Stimulated activated CD4-positive, alpha-beta T cell treated with anti-CD3 and anti-CD28 coated beads, Interleukin-2, amount 100 ng/mL, for 48 hours (primary cell): ENCODE results near the gene POLA2.
A peak's percentile ranks its signal among the peaks of the same experiment; 100 is the strongest.
"Not testable (repeated sequence)": the region's sequence is repeated elsewhere in the genome, so short reads cannot be mapped to it uniquely, and the experiment has no call there.

ENCODE experiments used
- DNase-seq, 2 donors: peaks; one replicate each; pipeline ENCODE4 v3.0.0-alpha.2; 2020

POLA2 gene

DNA sequence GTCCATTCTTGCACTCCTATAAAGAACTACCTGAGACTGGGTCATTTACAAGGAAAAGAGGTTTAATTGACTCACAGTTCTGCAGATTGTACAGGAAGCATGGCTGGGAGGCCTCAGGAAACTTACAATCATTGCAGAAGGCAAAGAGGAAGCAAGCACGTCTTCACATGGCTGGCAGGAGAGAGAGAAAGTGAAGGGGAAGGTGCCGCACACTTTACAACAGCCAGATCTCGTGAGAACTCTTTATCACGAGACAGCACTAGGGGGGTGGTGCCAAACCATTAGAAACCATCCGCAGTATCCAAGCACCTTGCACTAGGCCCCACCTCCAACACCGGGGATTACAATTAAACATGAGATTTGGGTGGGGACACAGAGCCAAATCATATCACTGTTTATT lies 19.4 kb upstream of the POLA2 start:
- DNase-seq = no peak

DNA sequence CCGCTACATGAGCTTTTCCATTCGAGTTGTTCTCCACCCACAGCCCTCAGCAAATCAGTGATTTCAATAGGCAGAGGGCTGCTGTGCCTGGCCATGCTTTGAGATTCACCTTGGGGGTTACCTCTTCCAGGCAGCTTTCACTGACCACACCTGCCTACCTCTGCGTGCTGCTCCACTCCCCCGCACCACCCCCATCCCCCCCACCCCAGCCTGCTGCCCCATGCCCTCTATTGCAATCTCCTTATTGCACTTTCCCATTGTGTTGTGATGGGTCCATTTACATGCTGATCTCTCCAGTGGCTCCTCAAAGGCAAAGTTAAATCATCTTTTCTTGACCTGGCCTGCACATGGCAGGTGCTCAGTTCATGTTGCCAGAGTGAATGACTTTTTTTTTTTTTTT lies 18.0 kb upstream of the POLA2 start:
- DNase-seq = no peak

DNA sequence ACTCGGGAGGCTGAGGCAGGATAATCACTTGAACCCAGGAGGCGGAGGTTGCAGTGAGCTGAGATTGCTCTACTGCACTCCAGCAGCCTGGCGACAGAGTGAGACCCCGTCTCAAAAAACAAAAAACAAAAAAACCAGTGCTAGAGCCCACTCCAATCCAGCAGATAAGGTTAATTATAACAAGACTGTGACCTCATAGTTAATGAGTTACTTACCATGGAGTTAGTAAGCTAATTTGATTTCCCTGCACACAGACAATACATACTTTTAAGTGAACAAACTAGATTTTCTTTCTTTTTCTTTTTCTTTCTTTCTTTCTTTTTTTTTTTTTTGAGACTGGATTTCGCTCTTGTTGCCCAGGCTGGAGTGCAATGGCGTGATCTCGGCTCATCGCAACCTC lies 16.7 kb upstream of the POLA2 start:
- DNase-seq = not testable (repeated sequence)

DNA sequence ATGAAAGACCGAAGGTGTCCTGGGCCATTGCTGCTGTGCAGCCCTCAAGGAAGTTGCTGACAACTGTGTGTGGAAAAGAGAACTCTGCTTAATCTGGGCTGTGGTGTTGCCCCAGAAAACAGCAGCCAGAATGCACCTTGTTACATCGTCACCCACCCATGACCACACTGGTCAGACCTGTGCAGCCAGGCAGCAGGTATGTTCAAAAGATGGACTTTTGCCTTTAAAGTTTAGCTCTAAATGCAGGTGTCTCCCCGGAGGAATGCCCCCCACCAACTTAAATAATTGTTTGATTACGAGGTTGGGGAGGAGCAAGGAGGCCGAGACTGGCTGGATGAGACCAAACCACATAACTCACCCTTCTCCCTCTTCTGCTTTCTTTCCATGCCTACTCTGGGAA lies 15.3 kb upstream of the POLA2 start:
- no peak for DNase-seq

DNA sequence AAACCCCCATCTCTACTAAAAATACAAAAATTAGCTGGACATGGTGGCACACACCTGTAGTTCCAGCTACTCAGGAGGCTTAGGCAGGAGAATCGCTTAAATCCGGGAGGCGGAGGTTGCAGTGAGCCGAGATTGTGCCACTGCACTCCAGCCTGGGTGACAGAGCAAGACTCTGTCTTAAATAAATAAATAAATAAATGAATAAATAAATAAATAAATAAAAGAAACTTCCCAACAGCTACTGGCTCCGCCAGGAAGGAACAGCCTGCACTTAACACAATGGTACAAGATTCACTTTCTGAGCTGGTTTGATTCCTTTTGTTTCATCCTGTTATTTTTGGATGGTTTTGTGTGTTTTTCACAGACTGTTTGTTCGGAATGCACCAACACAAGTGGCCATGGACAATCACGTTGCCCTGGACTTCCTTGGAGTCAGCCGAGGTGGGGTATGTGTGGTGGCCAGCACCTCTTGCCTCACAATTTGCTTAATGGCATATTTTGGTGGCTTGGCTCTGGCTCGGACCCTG lies 13.5 kb upstream of the POLA2 start:
- not testable (repeated sequence) for DNase-seq

DNA sequence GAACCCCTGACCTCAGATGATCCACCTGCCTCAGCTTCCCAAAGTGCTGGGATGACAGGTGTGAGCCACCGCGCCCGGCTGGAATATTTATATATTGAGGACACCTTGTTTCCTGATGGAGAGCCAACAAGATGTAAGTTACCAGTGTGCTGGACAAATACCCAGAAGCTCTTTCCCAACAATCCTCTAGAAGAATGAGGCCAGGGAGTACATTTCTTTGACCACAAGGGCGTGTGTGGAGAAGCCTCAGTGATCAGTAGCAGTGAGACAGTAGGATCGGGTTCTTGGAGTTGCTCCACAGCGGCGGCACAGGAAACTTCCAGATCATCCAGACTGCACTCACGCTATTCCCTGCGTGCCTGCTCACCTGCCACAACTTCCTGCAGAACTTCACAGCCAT lies 10.3 kb upstream of the POLA2 start:
- no peak for DNase-seq

DNA sequence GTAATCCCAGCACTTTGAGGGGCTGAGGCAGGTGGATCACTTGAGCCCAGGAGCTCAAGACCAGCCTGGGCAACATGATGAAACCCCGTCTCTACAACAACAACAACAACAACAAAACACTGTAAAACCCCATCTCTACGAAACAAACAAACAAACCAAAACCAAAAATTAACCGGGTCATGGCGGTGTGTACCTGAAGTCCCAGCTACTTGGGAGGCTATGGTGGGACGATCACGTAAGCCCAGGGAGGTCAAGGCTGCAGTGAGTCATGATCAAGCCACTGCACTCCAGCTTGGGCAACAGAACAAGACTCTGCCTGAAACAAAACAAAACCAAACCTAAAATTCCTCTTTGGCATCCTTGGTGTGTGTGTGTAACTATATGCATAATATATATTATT lies 7.0 kb upstream of the POLA2 start:
- no peak for DNase-seq

DNA sequence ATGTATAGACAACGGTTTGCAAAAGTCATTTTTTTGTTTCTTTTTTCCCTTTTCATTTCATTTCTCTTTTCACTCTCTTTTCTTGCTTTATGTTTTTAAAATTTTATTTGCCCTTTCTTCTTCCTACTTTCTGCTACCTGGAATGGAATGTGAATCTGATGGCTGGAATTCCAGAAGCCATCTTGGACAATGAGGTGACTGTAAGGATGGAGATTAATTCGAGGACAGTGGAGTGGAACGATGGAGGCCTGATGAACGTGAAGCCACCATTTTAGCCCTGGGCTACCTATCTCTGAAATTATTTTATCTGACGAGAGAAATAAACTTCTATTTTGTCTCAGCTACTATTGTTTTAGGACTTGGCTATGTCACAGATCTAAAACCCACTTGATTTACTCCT lies 2.8 kb upstream of the POLA2 start:
- no peak for DNase-seq

DNA sequence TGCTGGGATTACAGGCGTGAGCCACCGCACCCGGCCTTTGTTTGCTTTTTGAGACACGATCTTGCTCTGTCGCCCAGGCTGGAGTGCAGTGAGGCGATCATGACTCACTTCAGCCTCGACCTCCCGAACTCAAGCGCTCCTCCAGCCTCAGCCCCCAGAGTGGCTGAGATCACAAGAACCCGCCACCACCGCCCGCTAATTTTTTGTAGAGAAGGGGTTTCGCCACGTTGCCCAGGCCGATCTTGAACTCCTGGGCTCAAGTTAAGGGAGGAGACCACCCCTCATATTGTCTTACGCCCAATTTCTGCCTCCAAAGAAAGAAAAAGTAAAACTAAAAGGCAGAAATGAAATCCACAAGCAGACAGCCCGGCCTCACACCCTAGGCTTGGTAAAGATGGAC lies 1.5 kb upstream of the POLA2 start:
- DNase-seq = no peak

DNA sequence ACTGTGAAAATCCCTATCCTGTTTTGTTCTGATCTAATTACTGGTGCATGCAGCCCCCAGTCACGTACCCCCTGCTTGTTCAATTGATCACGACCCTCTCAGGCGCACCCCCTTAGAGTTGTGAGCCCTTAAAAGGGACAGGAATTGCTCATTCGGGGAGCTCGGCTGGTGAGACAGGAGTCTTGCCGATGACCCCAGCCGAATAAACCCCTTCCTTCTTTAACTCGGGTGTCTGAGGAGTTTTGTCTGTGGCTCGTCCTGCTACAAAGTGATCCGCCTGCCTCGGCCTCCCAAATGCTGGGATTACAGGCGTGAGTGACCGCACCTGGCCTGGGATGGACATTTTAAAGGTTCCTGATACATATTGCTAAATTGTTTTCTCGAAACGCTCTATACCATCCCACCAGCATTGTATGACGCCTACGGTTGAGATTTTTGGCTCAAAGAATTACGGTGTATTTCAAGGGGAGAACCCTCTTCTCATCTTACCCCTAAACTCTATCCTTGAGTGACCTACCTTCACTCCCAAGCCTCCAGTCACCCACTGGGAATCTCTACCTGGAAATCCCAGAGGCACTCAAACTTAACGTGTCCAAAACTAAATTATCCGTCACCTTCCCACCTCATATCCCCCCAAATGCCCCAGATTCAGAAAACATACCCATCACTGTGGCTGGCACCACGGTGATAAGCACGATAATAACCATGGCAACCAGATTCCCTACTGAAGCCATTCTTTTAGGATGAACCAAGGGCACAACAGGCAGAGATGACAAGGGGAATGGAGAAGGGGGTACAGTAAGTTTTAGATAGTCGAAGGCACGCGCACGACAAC lies 789 bp upstream of the POLA2 start:
- no peak for DNase-seq

DNA sequence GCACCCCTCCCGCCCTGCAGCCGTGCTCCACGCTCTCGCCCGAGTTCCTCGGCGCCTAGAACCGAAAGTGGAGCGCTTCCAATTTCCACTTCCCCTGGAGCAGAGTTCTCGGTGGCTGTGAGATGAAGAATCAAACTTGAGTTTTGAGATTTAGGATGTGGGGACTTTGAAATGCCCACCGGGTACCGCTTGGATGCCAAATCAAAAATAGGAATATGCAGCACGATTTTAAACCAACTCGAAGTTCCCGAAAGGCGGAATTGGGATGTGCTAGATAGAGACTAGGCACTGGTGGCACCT lies 569 bp downstream of the POLA2 start:
- no peak for DNase-seq

DNA sequence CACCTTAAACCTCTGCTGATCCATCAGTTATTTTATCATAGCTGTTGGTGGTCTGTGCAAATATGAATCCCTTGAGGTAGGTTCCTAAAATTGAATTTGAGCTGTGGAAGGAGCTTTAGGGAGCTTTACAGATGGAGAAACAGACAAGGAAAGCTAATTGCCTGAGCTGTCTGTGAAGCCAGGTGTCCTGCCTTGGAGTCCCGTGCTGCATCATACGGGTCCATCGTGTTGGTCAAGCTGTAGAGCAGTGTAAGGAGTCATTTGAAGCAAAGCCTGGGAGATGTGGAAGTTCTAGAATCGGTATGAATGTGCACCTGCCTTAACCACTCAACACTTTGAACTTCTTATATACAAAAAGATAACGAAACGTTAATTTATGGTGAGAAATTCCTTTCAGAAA lies 1.0 kb downstream of the POLA2 start:
- DNase-seq = no peak

DNA sequence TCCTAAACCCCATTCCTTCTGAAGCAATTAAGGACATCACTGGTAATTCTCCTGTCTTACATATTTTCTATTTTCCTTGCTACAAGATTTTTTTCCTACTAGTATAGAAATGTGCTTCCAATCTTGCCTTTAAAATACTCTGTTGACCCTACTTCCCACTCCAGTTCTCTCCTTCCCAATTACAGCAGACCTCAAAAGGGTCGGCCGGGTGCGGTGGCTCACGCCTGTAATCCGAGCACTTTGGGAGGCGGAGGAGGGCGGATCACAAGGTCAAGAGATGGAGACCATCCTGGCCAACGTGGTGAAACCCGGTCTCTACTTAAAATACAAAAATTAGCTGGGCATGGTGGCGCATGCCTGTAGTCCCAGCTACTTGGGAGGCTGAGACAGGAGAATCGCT lies 3.0 kb downstream of the POLA2 start:
- not testable (repeated sequence) for DNase-seq

DNA sequence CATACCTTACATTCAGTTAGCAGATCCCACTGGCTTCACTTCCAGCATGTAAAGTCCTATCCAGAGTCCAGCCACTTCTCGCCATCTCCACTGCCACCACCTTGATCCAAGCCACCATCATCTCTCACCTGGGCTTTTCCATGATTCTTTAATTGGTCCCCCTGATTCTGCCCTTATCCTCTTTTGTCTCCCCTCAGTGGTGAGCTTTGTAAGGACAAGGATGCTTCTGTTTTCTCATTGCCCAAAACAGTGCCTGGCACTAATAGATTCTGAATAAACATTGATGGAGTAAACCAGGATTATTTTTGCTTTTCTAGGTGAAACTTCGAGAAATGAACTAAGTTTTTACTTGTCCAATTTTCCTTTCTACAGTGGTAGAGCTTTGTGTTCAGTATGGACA lies 4.4 kb downstream of the POLA2 start:
- DNase-seq = no peak

DNA sequence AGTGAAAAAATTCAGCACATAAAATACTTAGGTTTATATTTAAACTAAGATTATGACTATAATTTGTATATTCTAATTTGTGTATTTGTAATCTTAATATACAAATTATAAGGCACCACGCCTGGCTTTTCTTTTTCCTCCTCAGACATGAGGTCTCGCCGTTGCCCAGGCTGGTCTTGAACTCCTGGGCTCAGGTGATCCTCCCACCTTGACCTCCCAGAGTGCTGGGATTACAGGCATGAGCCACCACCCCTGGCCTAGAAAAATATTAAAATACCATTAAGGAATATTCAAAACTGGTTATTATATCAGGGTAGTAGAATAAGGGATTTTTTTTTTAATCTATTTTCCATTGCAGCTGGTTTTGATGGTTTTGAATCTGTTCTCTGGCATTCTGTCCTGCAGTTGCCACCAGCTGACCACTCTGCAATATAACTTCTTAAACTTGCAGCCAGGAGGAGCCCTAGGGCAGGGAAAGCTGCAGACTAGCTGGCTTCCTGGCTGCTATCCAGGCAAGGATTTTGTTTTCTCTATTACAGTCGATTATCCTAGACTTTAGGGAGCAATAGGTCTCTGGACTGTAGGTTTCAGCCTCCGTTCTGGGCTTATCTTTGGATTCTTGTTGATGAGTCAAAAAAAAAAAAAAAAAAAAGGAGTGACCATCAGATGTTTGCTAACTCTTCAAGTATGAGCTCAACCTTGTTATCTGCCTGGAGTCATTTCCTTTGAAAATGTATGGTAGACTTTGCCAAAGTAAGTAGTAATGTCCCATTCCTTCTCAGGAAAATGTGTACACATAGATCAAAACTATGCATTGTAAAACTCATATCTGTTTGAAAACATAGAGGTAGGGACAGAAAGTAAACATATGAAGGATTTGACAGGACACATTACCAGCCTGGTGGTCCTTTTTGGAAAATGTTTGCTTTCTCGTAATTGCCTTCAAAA lies 13.2 kb downstream of the POLA2 start:
- no peak for DNase-seq

DNA sequence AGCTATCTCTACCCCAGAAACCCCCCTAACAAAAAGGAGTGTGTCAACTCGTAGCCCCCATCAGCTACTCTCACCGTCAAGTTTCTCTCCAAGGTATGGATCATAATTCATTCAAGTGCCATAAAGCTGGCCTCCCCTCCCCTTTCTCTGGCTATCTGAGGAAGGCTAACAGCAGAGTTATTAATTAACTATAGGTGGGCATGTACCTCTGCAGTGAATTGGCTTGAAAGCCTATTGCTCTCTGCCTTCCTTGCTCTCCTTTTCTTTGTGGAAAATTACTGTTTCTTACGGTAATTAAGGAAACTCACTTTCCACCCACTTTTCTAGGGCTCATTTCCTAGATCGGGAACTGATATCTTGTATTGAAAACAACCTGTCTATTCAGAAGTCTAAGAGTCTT lies 14.1 kb downstream of the POLA2 start:
- DNase-seq = no peak

DNA sequence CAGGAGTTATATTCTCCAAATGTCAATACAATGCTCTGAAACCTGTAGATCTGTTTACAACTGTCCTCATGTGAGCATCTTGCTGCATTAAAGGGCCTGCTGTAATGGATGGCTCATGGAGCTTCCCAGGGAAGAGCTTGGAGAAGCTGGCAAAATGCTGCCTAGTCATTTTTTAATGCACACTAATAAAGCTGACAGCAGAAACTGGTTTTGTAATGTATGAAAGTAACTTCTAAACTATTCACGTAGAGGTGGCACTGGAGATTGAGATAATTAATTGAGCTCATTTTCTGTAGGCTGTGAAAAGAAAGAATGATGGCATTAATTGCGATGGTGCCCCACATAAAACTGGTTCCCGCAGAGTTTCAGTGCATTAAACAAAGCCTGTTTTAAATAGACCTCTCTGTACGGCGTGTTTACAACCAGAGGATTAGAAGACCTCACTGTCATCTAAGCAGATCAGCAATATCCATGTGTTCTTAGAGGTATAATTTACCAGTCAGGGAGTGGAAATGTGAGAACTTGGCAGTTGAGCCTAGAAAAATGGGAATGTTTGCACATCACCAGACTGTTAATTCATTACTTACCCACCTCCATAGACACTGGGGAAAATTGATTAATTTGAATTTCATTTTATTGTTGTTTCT lies 16.0 kb downstream of the POLA2 start:
- no peak for DNase-seq

DNA sequence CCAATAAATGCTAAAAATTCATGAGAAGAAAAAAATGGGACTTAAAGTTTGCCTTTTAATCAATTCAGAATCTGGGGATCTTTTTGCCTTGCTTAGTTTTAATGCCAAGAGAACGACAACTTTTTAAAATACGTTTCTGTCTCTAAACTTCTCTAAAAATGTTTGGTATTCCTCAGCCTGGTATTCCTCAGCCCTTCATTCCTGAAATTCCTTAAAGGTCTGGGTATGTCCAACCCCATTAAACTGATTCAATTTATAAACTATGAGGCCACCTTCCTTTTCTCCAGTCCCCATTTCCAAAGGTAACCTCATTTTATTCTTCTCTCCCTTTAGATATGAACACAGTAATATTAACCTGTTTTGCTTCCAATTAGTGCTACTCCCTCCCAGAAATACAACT lies 16.6 kb downstream of the POLA2 start:
- DNase-seq = no peak

DNA sequence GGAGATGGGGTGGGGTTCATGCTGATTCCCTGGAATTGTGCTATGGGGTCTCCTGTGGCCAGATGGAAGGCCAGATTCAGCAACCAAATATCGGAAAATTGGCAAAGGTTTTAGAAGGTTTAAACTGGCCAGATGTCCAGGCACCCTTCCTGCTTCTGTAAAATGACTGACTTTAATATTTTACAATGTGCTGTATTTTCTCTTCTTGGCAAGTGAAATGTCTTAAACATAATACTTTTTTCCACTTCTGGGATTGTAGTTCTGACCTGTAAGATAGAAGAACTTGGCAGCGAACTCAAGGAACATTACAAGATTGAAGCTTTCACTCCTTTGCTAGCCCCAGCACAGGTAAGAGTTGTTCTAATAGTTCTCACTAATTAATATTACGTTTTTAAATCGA lies 17.5 kb downstream of the POLA2 start:
- no peak for DNase-seq

DNA sequence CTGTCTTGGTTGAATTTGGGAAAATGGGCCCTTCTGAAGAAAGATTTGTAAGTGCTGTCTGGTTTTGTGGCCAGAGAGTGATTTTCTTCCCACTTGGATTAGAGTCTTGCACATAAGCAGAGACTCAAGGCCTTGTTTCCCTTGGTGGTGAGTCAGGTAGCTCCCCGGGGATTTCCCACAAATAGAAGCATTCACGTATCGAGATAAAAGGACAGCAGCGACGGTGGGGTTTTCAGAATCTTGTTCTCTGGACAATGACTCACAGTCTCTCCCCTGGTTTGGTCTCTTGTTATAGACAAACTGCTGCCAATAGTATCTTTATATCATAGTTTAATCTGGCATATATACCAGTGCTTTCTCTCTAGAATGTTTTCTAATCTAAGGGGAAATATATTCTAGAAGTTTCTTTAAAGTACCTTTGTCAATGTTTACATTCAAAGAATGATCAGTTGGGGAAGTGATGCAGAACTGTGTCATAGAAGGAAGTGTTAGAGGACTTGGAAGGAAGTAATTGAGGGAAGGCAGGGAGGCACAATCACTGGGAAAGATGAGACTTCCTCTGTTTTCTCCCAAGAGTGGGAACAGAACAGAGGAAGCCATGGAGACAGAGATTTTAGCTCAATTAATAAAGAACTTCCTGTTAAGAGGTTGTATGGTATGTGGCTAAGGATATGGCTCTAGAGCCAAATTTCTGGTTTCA lies 18.1 kb downstream of the POLA2 start:
- DNase-seq = peak in 1 of 2 donors; percentile 32

DNA sequence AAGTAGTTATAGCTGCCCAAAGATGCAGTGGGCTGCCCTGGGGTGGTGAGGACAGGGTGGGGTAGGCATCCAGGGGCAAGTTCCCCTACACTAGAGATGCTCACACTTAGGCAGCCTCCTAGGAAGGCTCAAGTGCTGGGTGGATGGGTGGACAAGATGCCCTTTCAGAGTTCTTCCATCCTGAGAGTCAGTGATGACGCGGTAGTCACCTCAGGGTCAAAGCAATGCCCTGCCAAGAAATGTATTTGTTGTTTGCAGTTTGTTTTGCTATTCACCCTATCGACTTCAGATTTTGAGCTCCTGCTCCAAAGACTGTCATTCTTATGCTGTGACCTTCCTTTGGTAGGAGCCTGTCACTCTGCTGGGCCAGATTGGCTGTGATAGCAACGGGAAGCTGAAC lies 18.9 kb downstream of the POLA2 start:
- no peak for DNase-seq

DNA sequence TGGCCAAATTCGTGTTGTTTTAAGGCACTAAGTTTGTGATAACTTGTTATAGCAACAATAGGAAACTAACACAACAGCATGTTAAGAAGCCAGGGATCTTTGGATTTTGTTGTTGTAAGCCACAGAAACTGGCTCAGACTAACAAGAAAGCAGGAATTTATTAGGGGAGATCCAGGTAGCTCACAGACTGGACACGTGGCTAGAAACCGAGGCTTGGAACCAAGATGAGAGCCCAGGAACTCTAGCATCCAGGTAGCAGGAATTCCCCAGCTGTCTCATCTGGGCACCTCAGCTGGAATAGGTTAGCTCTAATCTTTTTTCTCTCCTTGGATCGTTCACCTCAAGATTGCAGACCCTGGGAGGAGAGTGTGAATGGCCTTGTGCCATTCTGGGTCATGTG lies 24.9 kb downstream of the POLA2 start:
- no peak for DNase-seq

DNA sequence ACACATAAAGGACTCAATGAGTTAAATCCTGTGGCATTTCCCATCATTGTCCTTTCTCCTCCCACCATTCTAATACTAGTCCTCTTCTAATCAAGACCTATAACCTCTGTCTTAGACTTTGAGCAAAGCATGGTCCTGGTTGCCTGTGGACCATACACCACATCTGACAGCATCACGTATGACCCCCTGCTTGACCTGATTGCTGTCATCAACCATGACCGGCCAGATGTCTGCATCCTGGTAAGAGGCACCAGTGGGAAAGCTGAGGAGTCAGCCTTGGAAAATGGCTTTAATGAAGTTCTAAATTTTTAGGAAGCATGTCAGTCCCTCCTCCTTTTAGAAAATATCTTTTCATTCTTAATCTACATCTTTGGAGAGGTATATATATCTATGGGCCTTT lies 25.8 kb downstream of the POLA2 start:
- no peak for DNase-seq
